Osteocyte (in vitro differentiated cells): ENCODE data around the gene TMEM244. TPM values are rescaled to one million over a fixed set of nuclear protein-coding genes. Genes with fewer than 3 reads are reported as not detected.
"Not testable (repeated sequence)": the region's sequence is repeated elsewhere in the genome, so short reads cannot be mapped to it uniquely, and the experiment has no call there.

ENCODE experiments used
- DNase-seq: peaks from one replicate; pipeline ENCODE4 v3.0.0; 2021; ENCODE audit warnings: mixed read lengths; ENCODE audit not compliant: unreplicated experiment; ENCODE audit errors: extremely low spot score
- H3K27ac Mint-ChIP-seq: one replicate; pipeline ENCODE4 v1.8.0; 2021; ENCODE audit warnings: mild to moderate bottlenecking, mixed read lengths; ENCODE audit not compliant: unreplicated experiment
- H3K27me3 Mint-ChIP-seq: one replicate; pipeline ENCODE4 v1.8.0; 2021; ENCODE audit warnings: mixed read lengths; ENCODE audit not compliant: unreplicated experiment
- H3K36me3 Mint-ChIP-seq: one replicate; pipeline ENCODE4 v1.8.0; 2021; ENCODE audit warnings: mixed read lengths; ENCODE audit not compliant: unreplicated experiment
- H3K4me1 Mint-ChIP-seq: one replicate; pipeline ENCODE4 v1.8.0; 2021; ENCODE audit warnings: mixed read lengths; ENCODE audit not compliant: unreplicated experiment
- H3K4me3 Mint-ChIP-seq: one replicate; pipeline ENCODE4 v1.8.0; 2021; ENCODE audit warnings: mild to moderate bottlenecking, moderate library complexity, mixed read lengths; ENCODE audit not compliant: unreplicated experiment
- H3K9me3 Mint-ChIP-seq: one replicate; pipeline ENCODE4 v1.8.0; 2021; ENCODE audit warnings: mixed read lengths; ENCODE audit not compliant: unreplicated experiment
- total RNA-seq: library from RNA; stranded (reverse); gene quantifications from 2 replicates; pipeline ENCODE4 v1.2.1, GENCODE V29; 2021
- TF ChIP-seq, protein P1 (sequence below): fragments of 200-600 bp; sonication (generic); IDR thresholded peaks from 2 replicates; pipeline ENCODE4 v1.5.0; 2021; ENCODE audit warnings: antibody characterized with exemption, mild to moderate bottlenecking, moderate library complexity

TMEM244 gene
- total RNA-seq, 1 donor from 2014 or later = not detected

DNA sequence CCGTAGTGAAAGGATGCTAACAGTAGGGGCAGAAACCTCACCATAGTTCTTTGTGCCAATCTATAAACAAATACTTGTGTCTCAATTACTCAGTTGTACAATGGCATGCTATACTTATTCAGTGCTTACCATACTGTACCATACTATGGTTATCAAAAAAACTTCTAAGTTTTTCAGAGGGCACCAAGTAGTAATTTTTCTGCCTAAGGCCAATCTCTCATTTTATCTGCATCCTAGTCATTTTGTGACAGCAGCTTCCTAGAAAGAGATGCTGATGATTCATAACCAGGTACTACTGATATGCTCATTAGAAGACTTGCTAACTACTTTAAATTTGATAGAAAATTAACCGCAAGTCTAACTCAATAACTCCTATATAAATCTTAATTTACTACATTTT is 42.9 kb downstream of the TMEM244 start:
- no peak for DNase-seq
- H3K27me3 Mint-ChIP-seq = peaks cover 20% of the 10 kb centered on the region
- H3K36me3 Mint-ChIP-seq = no peaks in the 10 kb centered on the region
- H3K4me1 Mint-ChIP-seq = no peaks in the 10 kb centered on the region
- no peak overlapping the region for H3K27ac Mint-ChIP-seq
- no peak overlapping the region for H3K4me3 Mint-ChIP-seq
- no peaks in the 10 kb centered on the region for H3K9me3 Mint-ChIP-seq
- TF ChIP-seq, protein P1, sequence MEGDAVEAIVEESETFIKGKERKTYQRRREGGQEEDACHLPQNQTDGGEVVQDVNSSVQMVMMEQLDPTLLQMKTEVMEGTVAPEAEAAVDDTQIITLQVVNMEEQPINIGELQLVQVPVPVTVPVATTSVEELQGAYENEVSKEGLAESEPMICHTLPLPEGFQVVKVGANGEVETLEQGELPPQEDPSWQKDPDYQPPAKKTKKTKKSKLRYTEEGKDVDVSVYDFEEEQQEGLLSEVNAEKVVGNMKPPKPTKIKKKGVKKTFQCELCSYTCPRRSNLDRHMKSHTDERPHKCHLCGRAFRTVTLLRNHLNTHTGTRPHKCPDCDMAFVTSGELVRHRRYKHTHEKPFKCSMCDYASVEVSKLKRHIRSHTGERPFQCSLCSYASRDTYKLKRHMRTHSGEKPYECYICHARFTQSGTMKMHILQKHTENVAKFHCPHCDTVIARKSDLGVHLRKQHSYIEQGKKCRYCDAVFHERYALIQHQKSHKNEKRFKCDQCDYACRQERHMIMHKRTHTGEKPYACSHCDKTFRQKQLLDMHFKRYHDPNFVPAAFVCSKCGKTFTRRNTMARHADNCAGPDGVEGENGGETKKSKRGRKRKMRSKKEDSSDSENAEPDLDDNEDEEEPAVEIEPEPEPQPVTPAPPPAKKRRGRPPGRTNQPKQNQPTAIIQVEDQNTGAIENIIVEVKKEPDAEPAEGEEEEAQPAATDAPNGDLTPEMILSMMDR = no peak

GRCh38 chr6:129817821-129818220 is 43.3 kb downstream of the TMEM244 start:
- H3K4me3 Mint-ChIP-seq = no peak overlapping the region
- DNase-seq = no peak
- no peaks in the 10 kb centered on the region for H3K9me3 Mint-ChIP-seq
- no peaks in the 10 kb centered on the region for H3K4me1 Mint-ChIP-seq
- H3K36me3 Mint-ChIP-seq = no peaks in the 10 kb centered on the region
- TF ChIP-seq, protein P1 = no peak
- H3K27me3 Mint-ChIP-seq = peaks cover 20% of the 10 kb centered on the region
- no peak overlapping the region for H3K27ac Mint-ChIP-seq

- Mint-ChIP-seq H3K27me3 (peaks cover 20% of the 10 kb centered on the region), H3K4me1 (no peaks in the 10 kb centered on the region), H3K9me3 (no peaks in the 10 kb centered on the region), H3K27ac (no peak overlapping the region), H3K36me3 (no peaks in the 10 kb centered on the region), H3K4me3 (no peak overlapping the region)
- DNase-seq = no peak
- TF ChIP-seq, protein P1 = no peak
Observed at GRCh38 chr6:129817332-129817731, 43.8 kb downstream of the TMEM244 start.

DNA sequence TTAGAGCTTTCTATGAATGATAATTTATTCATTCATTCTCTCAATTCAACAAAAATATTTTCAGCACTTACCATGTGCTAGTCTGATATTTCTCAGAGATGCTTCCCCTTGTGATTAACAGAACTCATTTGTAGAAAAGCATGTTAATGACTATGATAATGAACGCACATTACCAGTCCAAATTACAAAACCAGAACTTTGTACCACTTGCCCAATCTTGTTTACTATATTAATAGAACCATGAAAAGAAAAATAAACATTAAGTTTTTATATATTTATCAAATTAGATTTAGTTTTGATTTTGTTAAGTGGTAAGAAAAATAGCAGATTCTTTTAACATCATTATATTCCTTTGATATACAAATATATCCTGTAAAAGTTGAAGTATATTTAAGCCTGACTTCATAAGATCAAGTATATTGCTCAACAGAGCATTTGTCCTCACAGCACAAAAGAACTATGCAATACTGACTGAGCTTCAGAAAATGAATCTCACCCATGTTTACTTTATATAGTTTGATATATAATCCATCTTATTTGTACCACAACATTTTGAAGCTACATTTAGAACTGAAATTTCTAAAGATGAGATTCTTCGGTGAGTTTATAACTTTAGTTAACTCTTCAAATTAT is 48.9 kb downstream of the TMEM244 start:
- Mint-ChIP-seq H3K4me1 (no peaks in the 10 kb centered on the region), H3K36me3 (no peaks in the 10 kb centered on the region), H3K9me3 (no peaks in the 10 kb centered on the region), H3K27me3 (peaks cover 40% of the 10 kb centered on the region), H3K27ac (no peak overlapping the region), H3K4me3 (no peak overlapping the region)
- TF ChIP-seq, protein P1 = no peak
- DNase-seq = no peak

DNA sequence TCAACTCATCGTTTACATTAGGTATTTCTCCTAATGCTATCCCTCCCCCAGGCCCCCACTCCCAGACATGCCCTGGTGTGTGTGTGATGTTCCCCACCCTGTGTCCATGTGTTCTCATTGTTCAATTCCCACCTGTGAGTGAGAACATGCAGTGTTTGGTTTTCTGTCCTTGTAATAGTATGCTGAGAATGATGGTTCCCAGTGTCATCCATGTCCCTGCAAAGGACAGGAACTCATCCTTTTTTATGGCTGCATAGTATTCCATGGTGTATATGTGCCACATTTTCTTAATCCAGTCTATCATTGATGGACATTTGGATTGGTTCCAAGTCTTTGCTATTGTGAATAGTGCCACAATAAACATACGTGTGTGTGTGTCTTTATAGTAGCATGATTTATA is 54.0 kb downstream of the TMEM244 start:
- H3K27me3 Mint-ChIP-seq = peaks cover 44% of the 10 kb centered on the region
- H3K4me3 Mint-ChIP-seq, H3K36me3 Mint-ChIP-seq, DNase-seq, H3K9me3 Mint-ChIP-seq, H3K27ac Mint-ChIP-seq, H3K4me1 Mint-ChIP-seq: not testable (repeated sequence)

- H3K36me3 Mint-ChIP-seq, DNase-seq, H3K4me1 Mint-ChIP-seq, H3K27ac Mint-ChIP-seq, H3K4me3 Mint-ChIP-seq, H3K9me3 Mint-ChIP-seq: not testable (repeated sequence)
- peaks cover 14% of the 10 kb centered on the region for H3K27me3 Mint-ChIP-seq
Observed at GRCh38 chr6:129802920-129803319, 58.2 kb downstream of the TMEM244 start.
